Stimulated activated CD8-positive, alpha-beta memory T cell treated with anti-CD3 and anti-CD28 coated beads, Interleukin-12 subunit alpha, Interleukin-12 subunit beta, amount 100 ng/mL, for 24 hours (primary cell): ENCODE measurements around the gene TAF1A.

Source experiments
- DNase-seq: peaks from one replicate; pipeline ENCODE4 v3.0.0-alpha.2; 2020; ENCODE audit errors: extremely low read depth

TAF1A gene

GRCh38 chr1:222596696-222597095, 7.0 kb upstream of the TAF1A start:
- no peak for DNase-seq

- DNase-seq = no peak
Measured at GRCh38 chr1:222594789-222595188, 5.1 kb upstream of the TAF1A start.

- no peak for DNase-seq
Measured at GRCh38 chr1:222592171-222592570, 2.4 kb upstream of the TAF1A start.

- no peak for DNase-seq
Measured at GRCh38 chr1:222588135-222588534, 1.6 kb downstream of the TAF1A start.

GRCh38 chr1:222586842-222587241, 2.9 kb downstream of the TAF1A start:
- no peak for DNase-seq

GRCh38 chr1:222583079-222583478, 6.7 kb downstream of the TAF1A start:
- no peak for DNase-seq

- no peak for DNase-seq
Measured at GRCh38 chr1:222582099-222582774, 7.5 kb downstream of the TAF1A start.

GRCh38 chr1:222579316-222579715, 10.4 kb downstream of the TAF1A start:
- DNase-seq = no peak

GRCh38 chr1:222570837-222571236, 18.9 kb downstream of the TAF1A start:
- no peak for DNase-seq

GRCh38 chr1:222561656-222562055, 28.1 kb downstream of the TAF1A start:
- no peak for DNase-seq

GRCh38 chr1:222557574-222557973, 32.2 kb downstream of the TAF1A start:
- DNase-seq = no peak

- DNase-seq = no peak
Measured at GRCh38 chr1:222557148-222557547, 32.6 kb downstream of the TAF1A start.

GRCh38 chr1:222555992-222556615, 33.6 kb downstream of the TAF1A start:
- DNase-seq = no peak

GRCh38 chr1:222554177-222554576, 35.6 kb downstream of the TAF1A start:
- no peak for DNase-seq

GRCh38 chr1:222552882-222553281, 36.9 kb downstream of the TAF1A start:
- no peak for DNase-seq

- DNase-seq = no peak
Measured at GRCh38 chr1:222547944-222548671, 41.6 kb downstream of the TAF1A start, which contains the start of gene HHIPL2. Gene HHIPL2 (minus strand): TSS chr1:222548104. CDS start chr1:222548044, 60 bp downstream.

- no peak for DNase-seq
Measured at GRCh38 chr1:222547260-222547614, 42.5 kb downstream of the TAF1A start.

- DNase-seq = no peak
Measured at GRCh38 chr1:222546548-222547259, 43.0 kb downstream of the TAF1A start.

GRCh38 chr1:222546091-222546490, 43.6 kb downstream of the TAF1A start:
- DNase-seq = no peak

- DNase-seq = no peak
Measured at GRCh38 chr1:222543817-222544216, 45.9 kb downstream of the TAF1A start.

- no peak for DNase-seq
Measured at GRCh38 chr1:222540598-222540995, 49.1 kb downstream of the TAF1A start.

GRCh38 chr1:222539951-222540597, 49.7 kb downstream of the TAF1A start:
- DNase-seq = no peak
